ACC112 (cell line): ENCODE measurements around the gene SEMA5B.

Experiments
- H2AFZ ChIP-seq: fragments of 200-600 bp; sonication (generic); one replicate; pipeline ENCODE4 v1.6.0; 2017; ENCODE audit warnings: antibody characterized with exemption, low read length; ENCODE audit not compliant: unreplicated experiment
- H3K27ac ChIP-seq: fragments of 200-600 bp; sonication (generic); 2 replicates; pipeline ENCODE4 v1.5.1; 2014; ENCODE audit warnings: low read depth, mild to moderate bottlenecking, antibody characterized with exemption, low read length, moderate library complexity
- H3K27me3 ChIP-seq: fragments of 200-600 bp; sonication (generic); 2 replicates; pipeline ENCODE4 v1.6.1; 2014; ENCODE audit warnings: mild to moderate bottlenecking, antibody characterized with exemption, low read length, moderate library complexity, mixed read lengths; ENCODE audit not compliant: insufficient read depth
- H3K36me3 ChIP-seq: fragments of 200-600 bp; sonication (generic); 2 replicates; pipeline ENCODE4 v1.6.1; 2016; ENCODE audit warnings: mild to moderate bottlenecking, antibody characterized with exemption, low read length, moderate library complexity, mixed read lengths; ENCODE audit not compliant: insufficient read depth
- H3K4me1 ChIP-seq: fragments of 200-600 bp; sonication (generic); one replicate; pipeline ENCODE4 v1.6.1; 2016; ENCODE audit warnings: low read length, mixed read lengths; ENCODE audit not compliant: insufficient read depth, unreplicated experiment, control insufficient read depth
- H3K4me3 ChIP-seq: fragments of 200-600 bp; sonication (generic); 2 replicates; pipeline ENCODE4 v1.5.1; 2014; ENCODE audit warnings: mild to moderate bottlenecking, low read depth, low read length
- H3K79me2 ChIP-seq: fragments of 200-600 bp; sonication (generic); one replicate; pipeline ENCODE4 v1.6.0; 2016; ENCODE audit warnings: low read length; ENCODE audit not compliant: control insufficient read depth, unreplicated experiment, insufficient read depth

The SEMA5B gene

DNA sequence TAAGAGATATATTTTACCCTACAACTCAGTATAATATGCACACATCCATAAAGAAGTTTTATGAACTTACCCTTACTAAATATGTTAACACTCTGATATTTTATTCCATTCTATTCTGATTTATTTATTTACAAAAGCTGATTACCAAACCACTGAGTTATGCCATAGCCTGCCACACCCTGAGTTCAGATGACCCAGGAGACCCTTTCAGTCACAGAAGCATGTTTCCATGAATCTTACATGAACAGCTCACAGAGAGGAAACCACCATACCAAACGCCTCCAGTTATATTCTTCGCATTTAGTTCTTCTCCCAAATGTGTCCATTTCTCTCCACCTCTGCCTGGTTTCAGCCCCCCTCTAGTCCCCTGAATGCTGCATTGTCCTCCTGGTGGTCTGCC is 103.5 kb downstream of the SEMA5B start:
- H3K27ac ChIP-seq: no peak overlapping the region
- H3K36me3 ChIP-seq: no peaks in the 10 kb centered on the region
- H3K27me3 ChIP-seq: peaks cover 52% of the 10 kb centered on the region
- no peaks in the 10 kb centered on the region for H3K79me2 ChIP-seq
- no peak overlapping the region for H2AFZ ChIP-seq
- H3K4me3 ChIP-seq: no peak overlapping the region
- no peaks in the 10 kb centered on the region for H3K4me1 ChIP-seq

DNA sequence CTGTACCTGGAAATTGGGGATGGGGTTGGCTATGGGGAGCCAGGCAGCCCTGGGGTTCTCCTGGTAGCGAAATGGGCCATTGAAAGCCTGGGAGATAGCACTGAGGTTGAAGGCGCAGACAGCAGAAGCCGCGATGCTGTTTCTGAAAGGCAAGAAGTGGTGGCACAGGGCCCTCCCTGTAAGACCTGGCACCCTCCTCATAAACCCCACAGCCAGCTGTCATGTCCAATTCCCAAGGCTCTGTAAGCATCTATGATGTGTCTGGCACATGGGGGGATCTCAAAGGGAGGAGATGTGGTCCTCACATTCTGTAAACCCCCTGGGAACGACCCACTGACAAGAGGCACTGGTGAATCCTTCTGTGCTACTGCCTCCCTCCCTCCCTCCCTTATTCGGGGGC is 104.0 kb downstream of the SEMA5B start:
- H3K4me1 ChIP-seq: no peaks in the 10 kb centered on the region
- no peak overlapping the region for H3K4me3 ChIP-seq
- peaks cover 53% of the 10 kb centered on the region for H3K27me3 ChIP-seq
- H2AFZ ChIP-seq: no peak overlapping the region
- H3K27ac ChIP-seq: no peak overlapping the region
- no peaks in the 10 kb centered on the region for H3K36me3 ChIP-seq
- no peaks in the 10 kb centered on the region for H3K79me2 ChIP-seq

DNA sequence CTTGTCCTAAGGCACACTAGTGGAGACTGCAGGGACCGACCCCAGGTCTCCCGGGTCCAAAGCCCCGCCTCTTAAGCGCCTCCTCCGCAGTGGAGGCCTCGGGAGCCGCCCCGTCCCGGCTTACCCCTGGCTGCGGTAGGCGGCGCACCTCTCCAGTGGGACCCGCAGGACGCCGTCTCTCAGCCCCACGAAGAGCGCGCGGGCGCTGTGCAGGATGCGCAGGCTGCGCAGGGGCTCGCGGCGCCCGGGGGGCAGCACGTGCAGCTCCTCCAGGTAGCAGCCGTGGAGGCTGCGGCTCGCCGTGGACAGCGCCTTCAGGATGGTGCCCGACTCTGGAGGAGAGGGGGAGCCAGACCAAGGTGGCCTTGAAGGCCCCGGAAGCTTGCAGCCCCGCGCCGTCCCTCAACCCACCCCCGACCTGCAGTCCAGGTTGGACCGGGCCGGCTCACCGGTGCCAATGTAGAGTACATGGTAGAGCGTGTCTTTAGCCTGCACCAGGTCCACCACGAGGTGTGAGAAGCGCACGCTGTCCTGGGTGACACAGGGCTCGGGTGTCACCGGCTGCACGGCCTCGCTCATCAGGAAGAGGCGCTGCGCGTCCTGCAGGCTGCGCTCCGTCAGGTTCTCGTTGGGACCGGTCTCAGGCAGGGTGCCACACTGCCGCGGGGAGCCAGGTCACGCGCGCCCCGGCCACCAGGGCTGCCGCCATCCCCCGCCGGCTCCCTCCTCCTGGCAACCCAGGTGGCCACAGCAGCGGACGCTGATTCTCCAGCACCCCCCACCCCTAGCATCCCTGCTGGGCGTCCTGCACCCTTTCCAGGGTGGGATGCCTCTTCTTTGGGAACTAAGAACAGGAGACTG is 105.5 kb downstream of the SEMA5B start:
- Histone ChIP-seq H3K27ac (no peak overlapping the region), H3K36me3 (no peaks in the 10 kb centered on the region), H3K79me2 (no peaks in the 10 kb centered on the region), H3K4me3 (no peak overlapping the region), H2AFZ (no peak overlapping the region), H3K4me1 (no peaks in the 10 kb centered on the region), H3K27me3 (peaks cover 66% of the 10 kb centered on the region)

DNA sequence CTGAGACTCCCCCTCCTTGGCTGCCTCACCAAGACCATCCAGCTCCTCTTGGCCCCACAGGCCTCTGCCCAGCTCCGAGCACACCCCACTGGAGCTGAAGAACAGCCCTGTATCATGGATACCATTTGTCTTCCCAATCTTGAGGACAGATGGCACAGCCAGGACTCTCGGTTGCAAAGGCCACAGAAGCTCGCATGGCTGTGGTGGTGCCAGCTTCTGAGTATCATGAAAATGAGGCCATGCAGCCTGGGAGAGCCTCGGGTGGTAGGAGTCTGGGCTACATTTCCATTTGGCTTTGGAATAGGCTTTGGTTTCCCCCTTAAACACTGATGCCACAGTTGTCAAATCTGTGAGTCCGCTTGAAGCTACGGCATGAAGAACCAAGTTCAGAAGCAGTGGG is 106.6 kb downstream of the SEMA5B start:
- Histone ChIP-seq H2AFZ (no peak overlapping the region), H3K36me3 (no peaks in the 10 kb centered on the region), H3K79me2 (no peaks in the 10 kb centered on the region), H3K27ac (no peak overlapping the region), H3K4me1 (no peaks in the 10 kb centered on the region), H3K27me3 (peaks cover 71% of the 10 kb centered on the region), H3K4me3 (no peak overlapping the region)

DNA sequence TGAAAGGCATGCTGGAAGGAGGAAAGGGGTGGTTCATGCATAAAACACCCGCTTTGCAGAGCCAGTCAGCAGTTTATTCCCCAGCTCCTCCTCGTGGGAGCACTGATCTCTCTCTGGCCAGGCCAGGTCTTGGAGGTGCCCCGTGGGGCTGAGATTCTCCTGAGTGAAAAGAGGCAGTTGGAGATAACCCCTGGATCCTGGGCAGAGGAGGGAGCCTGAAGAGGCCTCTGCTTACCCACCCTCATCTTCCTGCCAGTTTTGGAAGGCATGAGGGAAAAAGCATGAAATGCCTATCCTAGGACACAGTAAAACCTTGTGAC is 108.3 kb downstream of the SEMA5B start:
- Histone ChIP-seq H3K4me1 (no peaks in the 10 kb centered on the region), H3K4me3 (no peak overlapping the region), H2AFZ (no peak overlapping the region), H3K27ac (no peak overlapping the region), H3K27me3 (peaks cover 69% of the 10 kb centered on the region), H3K36me3 (no peaks in the 10 kb centered on the region), H3K79me2 (no peaks in the 10 kb centered on the region)

DNA sequence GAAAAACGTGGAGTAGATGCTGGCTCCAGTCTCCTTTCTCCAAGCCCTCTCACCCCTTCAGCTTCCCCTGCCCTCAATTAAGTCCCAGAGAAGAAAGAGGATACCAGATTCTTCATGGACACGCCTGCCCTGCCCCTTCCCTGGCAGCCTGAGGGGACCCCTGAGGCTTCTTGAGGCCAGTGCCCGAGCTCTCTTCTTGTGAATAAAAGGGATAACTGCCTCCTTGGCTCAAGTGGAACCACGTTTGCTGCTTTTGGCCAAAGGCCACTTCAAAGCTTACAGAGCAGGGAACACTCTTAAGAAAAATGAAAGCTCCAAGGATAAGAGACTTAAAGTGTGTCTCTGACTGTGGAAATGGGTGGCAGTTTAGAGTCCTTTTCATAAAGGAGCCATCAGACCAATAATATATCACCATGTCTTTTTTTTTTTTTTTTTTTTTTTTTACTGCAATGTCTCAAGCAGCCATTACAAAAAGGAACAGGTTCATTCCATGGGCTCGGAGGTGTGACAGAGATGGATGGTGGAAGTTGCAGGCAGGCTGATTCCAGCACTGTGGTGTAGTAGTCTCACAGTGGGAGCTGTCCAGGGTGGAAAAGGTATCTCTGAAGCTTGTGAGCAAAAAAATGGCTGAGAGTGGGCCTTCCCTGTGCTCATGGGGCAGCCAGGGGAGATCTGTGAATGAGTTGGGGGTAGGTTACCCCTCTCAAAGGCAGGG is 108.8 kb downstream of the SEMA5B start:
- H3K36me3 ChIP-seq: no peaks in the 10 kb centered on the region
- H3K27ac ChIP-seq: no peak overlapping the region
- H3K79me2 ChIP-seq: no peaks in the 10 kb centered on the region
- no peak overlapping the region for H2AFZ ChIP-seq
- H3K27me3 ChIP-seq: peaks cover 63% of the 10 kb centered on the region
- H3K4me1 ChIP-seq: no peaks in the 10 kb centered on the region
- H3K4me3 ChIP-seq: no peak overlapping the region

DNA sequence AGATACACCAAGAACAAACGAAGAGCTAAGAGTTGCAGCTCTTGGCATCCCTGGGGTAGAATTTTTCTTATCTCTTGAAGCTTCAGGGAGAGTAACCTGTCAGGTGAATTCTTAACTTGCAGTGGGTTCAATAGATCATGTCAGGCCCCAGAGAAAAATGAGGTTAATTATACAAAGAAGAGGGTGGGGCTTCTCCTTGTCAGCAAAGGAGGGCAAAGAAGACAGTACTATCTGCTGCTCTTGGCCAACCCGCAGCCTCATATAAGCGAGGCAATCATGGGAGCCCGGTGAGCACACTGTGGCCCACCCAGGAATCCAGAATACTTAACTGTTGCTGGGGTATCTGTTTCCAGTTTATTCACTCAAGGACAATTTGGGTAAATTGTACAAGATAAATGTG is 110.2 kb downstream of the SEMA5B start:
- H3K27ac ChIP-seq: no peak overlapping the region
- no peak overlapping the region for H2AFZ ChIP-seq
- no peaks in the 10 kb centered on the region for H3K79me2 ChIP-seq
- H3K4me3 ChIP-seq: no peak overlapping the region
- H3K4me1 ChIP-seq: no peaks in the 10 kb centered on the region
- no peaks in the 10 kb centered on the region for H3K36me3 ChIP-seq
- H3K27me3 ChIP-seq: peaks cover 50% of the 10 kb centered on the region

DNA sequence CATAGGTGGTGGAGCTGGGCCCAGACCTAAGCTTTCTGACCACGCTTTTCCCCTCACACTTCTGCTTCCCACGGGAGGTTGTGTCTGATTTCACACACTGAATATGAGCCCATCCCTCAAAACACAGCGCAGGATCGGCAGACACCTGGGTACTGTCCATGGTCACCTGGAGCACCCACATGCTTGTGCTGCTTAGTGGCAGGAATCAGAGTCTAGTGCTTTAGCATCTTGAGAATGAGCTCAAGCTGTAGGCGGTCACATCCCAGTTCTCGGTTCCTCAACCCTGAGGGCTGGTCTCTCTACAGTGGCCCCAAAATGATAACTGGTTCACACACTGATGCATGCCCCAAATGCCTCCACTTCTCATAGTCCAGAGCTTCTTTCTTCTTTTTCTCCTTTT is 111.0 kb downstream of the SEMA5B start:
- Histone ChIP-seq H3K79me2 (no peaks in the 10 kb centered on the region), H2AFZ (no peak overlapping the region), H3K27me3 (peaks cover 43% of the 10 kb centered on the region), H3K4me1 (no peaks in the 10 kb centered on the region), H3K36me3 (no peaks in the 10 kb centered on the region), H3K4me3 (no peak overlapping the region), H3K27ac (no peak overlapping the region)

DNA sequence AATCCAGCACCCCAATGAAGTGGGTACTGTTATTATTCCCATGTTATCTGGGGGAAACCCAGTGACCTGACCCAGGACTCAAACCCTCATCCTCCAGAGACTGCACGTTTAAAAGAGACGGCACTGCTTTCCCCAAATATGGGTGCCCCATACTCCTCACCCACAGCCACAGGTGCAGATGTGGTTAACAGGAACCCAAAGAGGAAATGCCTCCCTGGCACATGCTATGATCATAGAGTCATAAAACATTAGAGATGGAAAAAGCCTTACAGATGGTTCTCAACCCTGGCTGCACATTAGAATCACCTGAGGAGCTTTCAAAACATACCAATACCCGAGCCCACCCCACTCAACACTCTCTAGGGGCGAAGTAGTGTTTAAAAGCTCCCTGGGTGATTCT is 111.5 kb downstream of the SEMA5B start:
- Histone ChIP-seq H3K36me3 (no peaks in the 10 kb centered on the region), H3K27ac (no peak overlapping the region), H3K79me2 (no peaks in the 10 kb centered on the region), H3K27me3 (peaks cover 38% of the 10 kb centered on the region), H3K4me1 (no peaks in the 10 kb centered on the region), H3K4me3 (no peak overlapping the region), H2AFZ (no peak overlapping the region)

DNA sequence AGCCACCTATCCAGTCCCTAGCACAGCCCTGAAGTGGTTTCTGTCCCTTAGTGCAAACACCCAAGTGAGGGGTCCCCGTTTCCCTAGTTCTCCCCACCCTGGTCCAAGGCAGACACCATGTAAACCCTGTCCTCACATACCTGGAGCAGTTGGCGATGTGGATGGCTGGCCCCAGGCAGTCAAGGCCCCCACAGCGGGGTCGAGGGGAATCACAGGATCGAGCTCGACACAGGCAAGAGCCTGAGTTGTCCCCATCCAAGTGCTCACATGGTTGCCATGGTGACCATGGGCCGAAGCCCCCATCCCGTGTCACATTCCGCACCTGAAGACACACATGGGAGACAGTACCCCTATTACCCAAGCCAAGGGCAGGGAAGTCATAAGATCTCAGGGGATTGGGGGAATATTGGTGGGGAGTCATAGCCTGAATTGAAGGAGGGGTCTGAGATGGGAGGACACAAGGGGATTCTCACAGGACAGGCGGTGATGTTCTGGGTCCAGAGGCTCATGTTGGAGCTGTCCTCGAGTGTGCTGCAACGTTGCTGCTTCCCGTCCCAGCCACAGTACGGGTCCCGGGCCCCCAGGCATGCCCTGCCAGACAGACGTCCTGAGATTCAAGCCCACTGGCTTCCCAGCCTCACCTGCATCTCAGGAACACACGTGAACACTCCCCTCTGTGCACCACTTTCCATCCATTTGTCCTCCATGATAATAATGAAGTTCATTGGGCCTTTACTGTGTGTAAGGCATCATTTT is 112.1 kb downstream of the SEMA5B start:
- no peaks in the 10 kb centered on the region for H3K36me3 ChIP-seq
- no peaks in the 10 kb centered on the region for H3K4me1 ChIP-seq
- H2AFZ ChIP-seq: no peak overlapping the region
- no peaks in the 10 kb centered on the region for H3K79me2 ChIP-seq
- no peak overlapping the region for H3K4me3 ChIP-seq
- no peak overlapping the region for H3K27ac ChIP-seq
- H3K27me3 ChIP-seq: peaks cover 32% of the 10 kb centered on the region
